Thymus (tissue), 11 donors: ENCODE results near the gene NXPE1. TPM values are rescaled to one million over a fixed set of nuclear protein-coding genes. Genes with fewer than 3 reads are reported as not detected.
"Not testable (repeated sequence)": the region's sequence is repeated elsewhere in the genome, so short reads cannot be mapped to it uniquely, and the experiment has no call there.

Source experiments
- DNase-seq, 9 donors: peaks; one replicate each; pipeline ENCODE4 v3.0.0-alpha.2; 2013; ENCODE audit warnings: low spot score in 9 of 9, low read depth in 6 of 9, missing footprints in 1 of 9
- H3K27ac ChIP-seq, 2 donors: one replicate each; pipeline ENCODE4 v1.5.1; 2013; ENCODE audit warnings: control low read depth in 1 of 2, low read depth in 1 of 2, low read length in 1 of 2, mild to moderate bottlenecking in 1 of 2, moderate library complexity in 1 of 2
- H3K27me3 ChIP-seq, 2 donors: one replicate each; pipeline ENCODE4 v1.5.1; 2013; ENCODE audit warnings: low read length in 1 of 2; ENCODE audit not compliant: control insufficient read depth in 2 of 2, insufficient read depth in 1 of 2
- H3K36me3 ChIP-seq, 2 donors: one replicate each; pipeline ENCODE4 v1.5.1; 2013; ENCODE audit warnings: low read length in 1 of 2, mild to moderate bottlenecking in 1 of 2, moderate library complexity in 1 of 2; ENCODE audit not compliant: control insufficient read depth in 2 of 2, insufficient read depth in 2 of 2
- H3K4me1 ChIP-seq, 2 donors: one replicate each; pipeline ENCODE4 v1.5.1; 2013; ENCODE audit warnings: low read length in 2 of 2; ENCODE audit not compliant: control insufficient read depth in 2 of 2, insufficient read depth in 2 of 2
- H3K4me3 ChIP-seq, 2 donors: one replicate each; pipeline ENCODE4 v1.5.1; 2013; ENCODE audit warnings: low read length in 2 of 2, control low read depth in 1 of 2, mild to moderate bottlenecking in 1 of 2
- H3K9me3 ChIP-seq, 2 donors: one replicate each; pipeline ENCODE4 v1.5.1; 2013; ENCODE audit warnings: low read length in 1 of 2, mild to moderate bottlenecking in 1 of 2; ENCODE audit not compliant: control insufficient read depth in 2 of 2, insufficient read depth in 1 of 2
- WGBS: extraction: QIAGEN DNeasy Blood & Tissue Kit; methylation state at CpG from one replicate; pipeline ENCODE4 v1.1.7; 2013; 5-methylcytosine and 5-hydroxymethylcytosine counted together
- polyA plus RNA-seq: library from polyadenylated mRNA; stranded (reverse); fragments of 200-250 nt; gene quantifications from one replicate; pipeline ENCODE4 v1.2.3, GENCODE V29; 2013
- total RNA-seq: library from RNA; stranded (reverse); fragments of 120-200 nt; gene quantifications from one replicate; pipeline ENCODE4 v1.2.4, GENCODE V29; 2013
- donor health status: healthy.

The NXPE1 gene
- total and polyA plus RNA-seq, 2 donors: 0.05 TPM; not detected in 1

- Histone ChIP-seq H3K36me3 (no peaks in the 10 kb centered on the region), H3K27me3 (no peaks in the 10 kb centered on the region), H3K4me1 (no peaks in the 10 kb centered on the region), H3K27ac (no peak overlapping the region), H3K9me3 (peaks cover 0 to 1% of the 10 kb centered on the region in 2 donors), H3K4me3 (no peak overlapping the region)
- no peak for DNase-seq
- WGBS: 93% methylated on average over 13 of the region's 13 CpGs
These were observed 44.6 kb upstream of the NXPE1 start for GRCh38 chr11:114604179-114604813.

DNA sequence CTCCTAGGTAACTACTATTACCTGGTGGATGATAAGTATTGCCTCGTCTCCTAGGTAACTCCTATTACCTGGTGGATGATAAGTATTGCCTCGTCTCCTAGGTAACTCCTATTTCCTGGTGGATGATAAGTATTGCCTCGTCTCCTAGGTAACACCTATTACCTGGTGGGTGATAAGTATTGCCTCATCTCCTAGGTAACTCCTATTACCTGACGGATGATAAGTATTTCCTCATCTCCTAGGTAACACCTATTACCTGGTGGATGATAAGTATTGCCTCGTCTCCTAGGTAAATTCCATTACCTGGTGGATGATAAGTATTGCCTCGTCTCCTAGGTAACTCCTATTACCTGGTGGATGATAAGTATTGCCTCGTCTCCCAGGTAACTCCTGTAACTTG is 43.5 kb upstream of the NXPE1 start:
- not testable (repeated sequence) for H3K4me1 ChIP-seq, H3K4me3 ChIP-seq, H3K36me3 ChIP-seq, H3K9me3 ChIP-seq, H3K27me3 ChIP-seq, H3K27ac ChIP-seq
- DNase-seq: peak in 4 of 9 donors; percentile 22 to 48 (median 35)
- 95% methylated on average over 7 of the region's 7 CpGs for WGBS

GRCh38 chr11:114598461-114598860 is 38.8 kb upstream of the NXPE1 start:
- Histone ChIP-seq H3K4me3 (no peak overlapping the region), H3K4me1 (no peaks in the 10 kb centered on the region), H3K27ac (no peak overlapping the region), H3K27me3 (no peaks in the 10 kb centered on the region), H3K36me3 (no peaks in the 10 kb centered on the region), H3K9me3 (no peaks in the 10 kb centered on the region)
- WGBS: 87% methylated on average over 1 of the region's 1 CpG
- no peak for DNase-seq

GRCh38 chr11:114596175-114596919 is 36.7 kb upstream of the NXPE1 start:
- Histone ChIP-seq H3K27ac (no peak overlapping the region), H3K27me3 (no peaks in the 10 kb centered on the region), H3K4me1 (no peaks in the 10 kb centered on the region), H3K36me3 (no peaks in the 10 kb centered on the region), H3K4me3 (no peak overlapping the region), H3K9me3 (no peaks in the 10 kb centered on the region)
- no peak for DNase-seq
- WGBS: 83% methylated on average over 1 of the region's 1 CpG

DNA sequence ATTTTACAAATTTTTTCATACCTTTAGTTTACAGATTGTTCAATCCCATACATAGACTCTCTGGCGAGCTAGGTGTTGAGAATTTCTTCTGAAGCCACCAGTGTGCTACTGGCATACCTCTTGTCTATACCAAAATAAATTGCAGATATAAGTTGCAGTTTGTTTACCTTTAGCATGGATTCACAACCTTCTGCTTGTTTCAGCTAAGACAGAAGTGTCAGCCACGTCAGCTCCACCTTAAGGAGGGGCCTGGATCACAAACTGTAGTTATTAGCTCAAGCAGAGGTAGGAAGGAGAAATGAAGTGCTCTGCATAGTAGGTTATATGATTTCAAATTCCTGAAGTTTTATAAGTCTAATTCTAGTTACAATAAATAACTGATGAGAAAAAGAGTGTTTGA is 35.9 kb upstream of the NXPE1 start, which contains the start of gene NXPE4:
NXPE4 (minus strand) TSS at position 216 of the 400 bp plus-strand sequence. CDS start 1,027 bp downstream, outside the sequence.
- Histone ChIP-seq H3K27ac (no peak within 1 kb of the TSS), H3K4me3 (no peak within 1 kb of the TSS), H3K27me3 (no peaks in the 10 kb centered on the region), H3K36me3 (no peaks in the 10 kb centered on the region), H3K4me1 (no peaks in the 10 kb centered on the region), H3K9me3 (no peaks in the 10 kb centered on the region)
- no peak for DNase-seq
- WGBS: 85% methylated on average over 2 of the region's 2 CpGs

DNA sequence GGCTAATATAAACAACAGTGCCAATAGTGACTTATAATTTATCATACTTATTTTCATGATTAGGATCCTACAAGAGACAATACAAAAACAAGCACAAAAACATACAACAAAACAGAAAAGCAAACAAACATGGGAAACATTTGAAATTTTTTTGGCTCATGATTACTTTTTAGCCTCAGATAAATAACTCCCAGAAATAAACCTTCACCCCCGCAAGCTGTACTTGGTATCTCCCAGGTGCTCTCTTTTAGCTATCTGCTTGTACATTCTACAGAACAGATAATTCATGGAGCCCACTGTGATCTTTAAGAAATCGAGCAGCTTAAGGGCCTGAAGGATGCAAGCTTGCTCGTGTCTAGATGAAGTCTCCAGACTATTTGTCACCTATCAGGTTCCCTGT is 35.0 kb upstream of the NXPE1 start:
- no peaks in the 10 kb centered on the region for H3K27me3 ChIP-seq
- H3K36me3 ChIP-seq: no peaks in the 10 kb centered on the region
- H3K9me3 ChIP-seq: no peaks in the 10 kb centered on the region
- H3K4me3 ChIP-seq: no peak overlapping the region
- no peak overlapping the region for H3K27ac ChIP-seq
- DNase-seq: no peak
- 92% methylated on average over 3 of the region's 3 CpGs for WGBS
- no peaks in the 10 kb centered on the region for H3K4me1 ChIP-seq

DNA sequence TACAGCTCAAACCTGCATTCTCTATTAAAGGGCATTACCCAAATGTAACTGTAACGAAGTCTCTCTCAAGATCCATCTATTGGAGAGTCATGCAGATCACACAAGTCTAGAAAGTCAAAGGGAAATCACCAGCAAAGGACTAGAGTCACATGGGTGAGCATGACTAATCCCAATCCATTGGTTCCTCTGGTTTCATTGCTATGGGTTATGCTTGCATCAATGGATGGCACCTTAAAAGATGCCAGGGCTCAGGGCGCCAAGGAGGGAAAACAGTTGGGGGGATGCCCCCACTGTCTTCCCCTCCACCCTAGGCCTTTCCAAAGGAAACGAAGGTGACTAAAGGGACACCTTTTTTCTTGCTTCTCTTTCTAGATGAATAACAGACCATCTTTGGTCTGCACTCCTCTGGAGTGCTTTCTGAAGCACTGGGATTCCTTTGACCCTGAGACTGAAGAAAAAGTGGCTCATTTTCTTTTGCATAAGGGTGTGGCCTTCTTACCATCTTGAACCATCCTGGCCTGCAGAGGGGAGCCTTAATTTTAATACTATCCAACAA is 27.8 kb upstream of the NXPE1 start:
- Histone ChIP-seq H3K9me3 (peaks cover 4 to 23% of the 10 kb centered on the region in 2 donors), H3K4me1 (no peaks in the 10 kb centered on the region), H3K27me3 (no peaks in the 10 kb centered on the region), H3K36me3 (no peaks in the 10 kb centered on the region), H3K4me3 (no peak overlapping the region), H3K27ac (no peak overlapping the region)
- 92% methylated on average over 3 of the region's 3 CpGs for WGBS
- DNase-seq: no peak

GRCh38 chr11:114586797-114587196 is 27.1 kb upstream of the NXPE1 start:
- DNase-seq: no peak
- H3K36me3 ChIP-seq: no peaks in the 10 kb centered on the region
- H3K4me3 ChIP-seq: no peak overlapping the region
- H3K9me3 ChIP-seq: peaks cover 4 to 25% of the 10 kb centered on the region in 2 donors
- no peaks in the 10 kb centered on the region for H3K4me1 ChIP-seq
- H3K27me3 ChIP-seq: no peaks in the 10 kb centered on the region
- no peak overlapping the region for H3K27ac ChIP-seq
- WGBS: 95% methylated on average over 5 of the region's 5 CpGs

DNA sequence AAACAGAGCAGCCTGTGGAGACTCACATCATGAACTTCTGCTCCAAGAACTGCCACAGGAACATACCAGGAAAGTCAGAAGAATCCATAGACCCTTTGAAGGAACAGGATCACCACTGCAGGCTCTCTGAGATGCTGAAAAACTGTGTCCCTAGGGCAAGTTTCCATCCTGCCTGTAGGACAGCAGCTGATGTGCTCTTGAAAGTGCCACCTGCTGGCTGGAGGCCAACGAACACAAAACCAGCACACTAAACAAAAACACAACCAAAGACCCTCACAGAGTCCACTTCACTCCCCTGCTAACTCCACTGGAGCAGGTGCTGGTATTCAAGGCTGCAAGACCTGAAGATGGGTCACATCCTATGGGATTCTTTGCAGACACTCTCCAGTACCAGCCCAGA is 12.0 kb upstream of the NXPE1 start:
- Histone ChIP-seq H3K4me3 (no peak overlapping the region), H3K4me1 (no peaks in the 10 kb centered on the region), H3K9me3 (no peaks in the 10 kb centered on the region), H3K27me3 (no peaks in the 10 kb centered on the region), H3K27ac (no peak overlapping the region), H3K36me3 (no peaks in the 10 kb centered on the region)
- DNase-seq: no peak
- 61% methylated on average over 1 of the region's 1 CpG for WGBS
